ENCODE measurements around the gene PAX5.
A peak's percentile ranks its signal among the peaks of the same experiment; 100 is the strongest.

Gene PAX5

DNA sequence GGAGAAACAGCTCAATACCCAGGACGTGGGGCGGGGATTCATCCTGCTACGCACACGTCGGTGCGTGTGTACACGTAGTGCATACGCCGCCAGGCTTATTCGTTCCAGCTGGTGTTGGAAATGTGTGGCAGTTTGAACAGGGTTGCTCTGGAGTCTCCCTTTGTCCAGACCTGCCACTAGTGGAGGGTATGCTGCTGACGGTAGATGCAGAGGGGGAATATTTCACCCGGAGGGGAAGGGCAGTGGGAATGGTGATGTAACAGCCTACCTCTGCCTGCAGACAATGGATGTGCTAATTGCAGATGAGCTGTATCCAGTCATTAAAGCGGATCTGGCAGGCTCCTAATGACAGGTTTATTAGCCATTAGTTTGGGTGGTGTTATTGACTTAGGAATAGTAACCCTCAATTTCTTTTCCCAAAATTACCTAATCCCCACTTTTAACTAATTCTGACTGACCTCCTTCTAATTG is 142.7 kb downstream of the PAX5 start:
- DNase-seq (ENCODE audit: low read depth), result peak; percentile 2
- TF ChIP-seq, protein P1, sequence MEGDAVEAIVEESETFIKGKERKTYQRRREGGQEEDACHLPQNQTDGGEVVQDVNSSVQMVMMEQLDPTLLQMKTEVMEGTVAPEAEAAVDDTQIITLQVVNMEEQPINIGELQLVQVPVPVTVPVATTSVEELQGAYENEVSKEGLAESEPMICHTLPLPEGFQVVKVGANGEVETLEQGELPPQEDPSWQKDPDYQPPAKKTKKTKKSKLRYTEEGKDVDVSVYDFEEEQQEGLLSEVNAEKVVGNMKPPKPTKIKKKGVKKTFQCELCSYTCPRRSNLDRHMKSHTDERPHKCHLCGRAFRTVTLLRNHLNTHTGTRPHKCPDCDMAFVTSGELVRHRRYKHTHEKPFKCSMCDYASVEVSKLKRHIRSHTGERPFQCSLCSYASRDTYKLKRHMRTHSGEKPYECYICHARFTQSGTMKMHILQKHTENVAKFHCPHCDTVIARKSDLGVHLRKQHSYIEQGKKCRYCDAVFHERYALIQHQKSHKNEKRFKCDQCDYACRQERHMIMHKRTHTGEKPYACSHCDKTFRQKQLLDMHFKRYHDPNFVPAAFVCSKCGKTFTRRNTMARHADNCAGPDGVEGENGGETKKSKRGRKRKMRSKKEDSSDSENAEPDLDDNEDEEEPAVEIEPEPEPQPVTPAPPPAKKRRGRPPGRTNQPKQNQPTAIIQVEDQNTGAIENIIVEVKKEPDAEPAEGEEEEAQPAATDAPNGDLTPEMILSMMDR (conservative IDR thresholded peaks at IDR 0.05; ENCODE audit: control insufficient read depth, insufficient read depth, low read depth, low read length), result no peak
- H3K4me3 ChIP-seq (ENCODE audit: control insufficient read depth, low read depth, low read length), result no peak overlapping the region

DNA sequence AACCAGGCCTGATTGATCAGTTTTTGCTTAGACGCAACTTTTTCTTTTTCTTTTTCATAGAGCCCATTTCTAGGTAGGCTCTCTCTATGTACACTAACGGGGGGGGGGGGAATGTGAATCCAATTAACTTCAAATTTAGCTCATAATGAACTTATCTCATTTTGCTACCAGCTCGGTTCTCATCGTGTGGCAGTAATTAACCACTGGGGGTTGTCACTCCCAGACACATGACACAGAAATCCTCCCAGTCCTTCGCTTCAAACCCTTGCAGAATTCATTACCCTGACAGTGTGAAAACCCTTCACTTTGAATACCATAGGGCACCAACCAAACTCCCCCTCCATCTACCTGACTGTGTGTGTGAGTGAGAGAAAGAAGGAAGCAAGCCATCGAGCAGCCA is 144.2 kb downstream of the PAX5 start:
- TF ChIP-seq, protein P1 (conservative IDR thresholded peaks at IDR 0.05; ENCODE audit: control insufficient read depth, insufficient read depth, low read depth, low read length), result no peak
- DNase-seq (ENCODE audit: low read depth), result no peak
- H3K4me3 ChIP-seq (ENCODE audit: control insufficient read depth, low read depth, low read length), result no peak overlapping the region

DNA sequence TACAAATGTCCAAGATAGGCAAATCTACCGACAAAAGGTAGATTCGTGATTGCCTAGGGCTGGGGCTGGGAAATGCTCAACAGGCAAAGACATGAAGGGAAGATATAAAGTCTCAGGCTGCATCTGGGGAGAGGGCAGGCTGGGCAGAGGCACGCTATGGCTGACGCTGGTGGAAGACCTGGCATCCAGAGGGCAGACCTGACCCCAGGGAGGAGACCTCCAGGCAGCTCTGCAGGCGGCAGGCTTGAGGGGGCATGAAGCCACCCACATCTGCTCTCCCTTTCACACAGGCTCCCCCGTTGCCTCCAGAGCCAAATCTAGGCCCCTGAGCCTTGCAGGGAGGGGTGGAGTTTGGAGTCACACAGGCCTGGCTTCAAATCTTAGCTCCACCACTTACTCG is 145.5 kb downstream of the PAX5 start:
- no peak for DNase-seq (ENCODE audit: low read depth)
- TF ChIP-seq, protein P1 (conservative IDR thresholded peaks at IDR 0.05; ENCODE audit: control insufficient read depth, insufficient read depth, low read depth, low read length), result no peak
- H3K4me3 ChIP-seq (ENCODE audit: control insufficient read depth, low read depth, low read length), result no peak overlapping the region

DNA sequence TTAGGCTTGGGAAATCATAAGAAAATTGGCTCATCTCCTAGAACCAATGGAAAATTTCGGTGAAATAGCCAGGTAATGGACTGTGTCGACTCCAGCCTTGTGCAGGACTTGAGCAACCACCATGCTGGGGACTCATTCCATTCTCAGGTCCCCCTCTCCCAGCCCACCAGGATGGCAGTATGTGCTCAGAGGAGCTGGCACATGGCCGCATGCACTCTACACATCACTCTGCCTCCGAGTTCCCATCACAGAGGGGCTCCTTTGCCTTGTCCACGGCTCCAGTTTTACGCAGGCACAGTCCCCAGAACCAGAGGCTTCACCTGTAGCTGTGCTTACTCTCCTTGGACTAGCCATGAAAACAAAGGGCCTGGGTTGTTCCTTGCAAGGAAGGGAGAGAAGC is 149.3 kb downstream of the PAX5 start:
- TF ChIP-seq, protein P1 (conservative IDR thresholded peaks at IDR 0.05; ENCODE audit: control insufficient read depth, insufficient read depth, low read depth, low read length), result no peak
- no peak overlapping the region for H3K4me3 ChIP-seq (ENCODE audit: control insufficient read depth, low read depth, low read length)
- no peak for DNase-seq (ENCODE audit: low read depth)

DNA sequence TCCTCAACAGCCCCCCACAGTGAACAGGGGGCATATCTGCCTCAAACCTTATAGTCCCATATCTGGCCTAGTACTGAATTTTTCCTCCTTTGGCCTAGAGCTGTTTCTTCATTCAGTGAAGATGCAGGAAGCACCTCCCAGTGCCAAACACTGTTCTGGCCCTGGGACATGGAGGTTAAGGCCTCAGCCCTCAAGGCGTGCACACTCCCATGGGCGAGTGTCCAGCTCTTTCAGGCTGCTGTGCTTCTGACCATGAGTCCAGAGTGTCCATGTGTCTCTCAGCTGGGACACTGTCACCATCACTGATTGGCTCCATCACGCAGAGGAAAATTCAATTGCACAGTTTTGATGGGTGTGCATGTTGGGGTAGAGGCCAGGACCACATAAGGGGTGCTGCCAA is 151.5 kb downstream of the PAX5 start:
- no peak overlapping the region for H3K4me3 ChIP-seq (ENCODE audit: control insufficient read depth, low read depth, low read length)
- no peak for DNase-seq (ENCODE audit: low read depth)
- TF ChIP-seq, protein P1 (conservative IDR thresholded peaks at IDR 0.05; ENCODE audit: control insufficient read depth, insufficient read depth, low read depth, low read length), result no peak

DNA sequence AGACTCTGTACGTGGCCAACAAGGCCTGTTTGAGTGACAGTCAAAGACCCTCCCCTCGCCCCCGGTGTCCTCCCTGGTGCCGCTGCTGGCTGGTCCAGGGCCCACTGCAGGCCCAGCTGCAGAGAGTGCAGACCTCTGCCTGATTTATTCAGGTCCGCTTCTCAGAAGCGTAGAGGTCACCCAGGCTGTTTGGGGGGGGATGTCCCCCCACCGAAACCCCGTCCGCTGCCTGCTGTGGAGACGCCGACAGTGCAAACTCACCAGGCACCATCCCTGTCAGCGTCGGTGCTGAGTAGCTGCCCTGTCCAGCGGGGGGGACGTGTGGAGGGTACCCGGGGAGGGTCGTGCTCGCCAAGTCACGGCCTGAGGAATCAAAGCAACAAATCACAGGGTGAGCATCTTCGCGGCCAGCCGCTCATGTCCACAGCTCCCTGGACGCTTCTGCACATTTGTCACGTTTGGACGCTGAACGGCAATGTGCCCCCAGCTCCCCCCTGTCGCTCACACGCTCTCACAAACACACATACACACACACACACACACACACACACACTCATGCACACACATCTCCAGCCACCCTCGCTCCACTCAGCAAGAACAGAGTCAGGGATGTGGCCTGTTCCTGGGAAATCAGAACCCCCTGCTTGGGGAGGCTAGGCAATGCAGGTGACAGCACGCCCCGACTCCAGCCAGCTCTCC is 152.2 kb downstream of the PAX5 start:
- TF ChIP-seq, protein P1 (conservative IDR thresholded peaks at IDR 0.05; ENCODE audit: control insufficient read depth, insufficient read depth, low read depth, low read length), result no peak
- H3K4me3 ChIP-seq (ENCODE audit: control insufficient read depth, low read depth, low read length), result no peak overlapping the region
- no peak for DNase-seq (ENCODE audit: low read depth)

All from fibroblast of mammary gland (primary cell).